C4-2B (cell line): ENCODE data around the gene SCG5.

ENCODE experiments used
- ZFX ChIP-seq: fragments of 450-650 bp; IDR thresholded peaks from 2 replicates; pipeline ENCODE4 v1.6.1; 2017
- TF ChIP-seq, protein P1 (sequence below): fragments of 450-650 bp; conservative IDR thresholded peaks from 2 replicates; pipeline ENCODE4 v1.5.1; 2017; ENCODE audit warnings: mild to moderate bottlenecking

DNA sequence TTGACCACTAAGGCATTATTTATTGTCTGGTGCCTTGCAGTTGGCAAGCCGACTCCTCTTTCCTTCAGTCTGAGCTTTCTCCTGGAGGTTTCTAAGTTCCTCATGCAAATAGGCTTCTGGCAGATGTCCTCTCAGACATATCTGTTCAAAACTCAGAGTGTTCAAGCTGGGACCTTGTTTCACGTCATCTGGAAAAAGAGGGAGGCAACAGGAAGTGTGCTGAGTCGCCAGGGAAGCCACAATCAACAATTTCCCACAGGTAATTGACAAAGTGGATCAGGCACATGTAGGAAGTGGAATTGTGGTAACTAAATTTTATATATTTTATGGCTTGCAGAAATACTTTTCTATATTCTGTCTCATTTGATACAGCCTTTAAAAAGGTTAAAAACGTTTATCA is 14.6 kb downstream of the SCG5 start:
- TF ChIP-seq, protein P1, sequence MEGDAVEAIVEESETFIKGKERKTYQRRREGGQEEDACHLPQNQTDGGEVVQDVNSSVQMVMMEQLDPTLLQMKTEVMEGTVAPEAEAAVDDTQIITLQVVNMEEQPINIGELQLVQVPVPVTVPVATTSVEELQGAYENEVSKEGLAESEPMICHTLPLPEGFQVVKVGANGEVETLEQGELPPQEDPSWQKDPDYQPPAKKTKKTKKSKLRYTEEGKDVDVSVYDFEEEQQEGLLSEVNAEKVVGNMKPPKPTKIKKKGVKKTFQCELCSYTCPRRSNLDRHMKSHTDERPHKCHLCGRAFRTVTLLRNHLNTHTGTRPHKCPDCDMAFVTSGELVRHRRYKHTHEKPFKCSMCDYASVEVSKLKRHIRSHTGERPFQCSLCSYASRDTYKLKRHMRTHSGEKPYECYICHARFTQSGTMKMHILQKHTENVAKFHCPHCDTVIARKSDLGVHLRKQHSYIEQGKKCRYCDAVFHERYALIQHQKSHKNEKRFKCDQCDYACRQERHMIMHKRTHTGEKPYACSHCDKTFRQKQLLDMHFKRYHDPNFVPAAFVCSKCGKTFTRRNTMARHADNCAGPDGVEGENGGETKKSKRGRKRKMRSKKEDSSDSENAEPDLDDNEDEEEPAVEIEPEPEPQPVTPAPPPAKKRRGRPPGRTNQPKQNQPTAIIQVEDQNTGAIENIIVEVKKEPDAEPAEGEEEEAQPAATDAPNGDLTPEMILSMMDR: no peak
- TF ChIP-seq ZFX: no peak
